Neural progenitor cell (in vitro differentiated cells): Measurements from ENCODE around the gene CNOT4. TPM values are rescaled to one million over a fixed set of nuclear protein-coding genes. Genes with fewer than 3 reads are reported as not detected.

ENCODE experiments used
- DNase-seq: peaks from one replicate; pipeline ENCODE4 v3.0.0-alpha.2; 2016; ENCODE audit warnings: low spot score
- H2AFZ ChIP-seq: fragments of 200-600 bp; sonication (generic); replicated peaks from 2 replicates; pipeline ENCODE4 v1.6.1; 2016; ENCODE audit warnings: antibody characterized with exemption
- H3F3A ChIP-seq: fragments of 200-600 bp; sonication (generic); 2 replicates; pipeline ENCODE4 v1.6.1; 2016; ENCODE audit warnings: antibody characterized with exemption, low read depth
- H3K27ac ChIP-seq: fragments of 200-600 bp; sonication (generic); 2 replicates; pipeline ENCODE4 v1.5.1; 2016; ENCODE audit warnings: mild to moderate bottlenecking
- H3K27me3 ChIP-seq: fragments of 200-600 bp; sonication (generic); 2 replicates; pipeline ENCODE4 v1.6.1; 2016; ENCODE audit warnings: mild to moderate bottlenecking, moderate library complexity
- H3K36me3 ChIP-seq: fragments of 200-600 bp; sonication (generic); 2 replicates; pipeline ENCODE4 v1.5.1; 2016
- H3K4me1 ChIP-seq: fragments of 200-600 bp; sonication (generic); 2 replicates; pipeline ENCODE4 v1.6.1; 2016; ENCODE audit warnings: mixed run types
- H3K4me2 ChIP-seq: fragments of 200-600 bp; sonication (generic); 2 replicates; pipeline ENCODE4 v1.6.1; 2016
- H3K4me3 ChIP-seq: fragments of 200-600 bp; sonication (generic); 2 replicates; pipeline ENCODE4 v1.5.1; 2016
- H3K79me2 ChIP-seq: fragments of 200-600 bp; sonication (generic); 2 replicates; pipeline ENCODE4 v1.6.1; 2016; ENCODE audit warnings: low read depth
- H3K9ac ChIP-seq: fragments of 200-600 bp; sonication (generic); 2 replicates; pipeline ENCODE4 v1.6.1; 2016
- H3K9me3 ChIP-seq: fragments of 200-600 bp; sonication (generic); 2 replicates; pipeline ENCODE4 v1.5.1; 2016; ENCODE audit warnings: low read depth
- H4K20me1 ChIP-seq: fragments of 200-600 bp; sonication (generic); 2 replicates; pipeline ENCODE4 v1.6.1; 2016; ENCODE audit warnings: low read depth
- H3K27ac Mint-ChIP-seq: 3 replicates; pipeline ENCODE4 v1.8.0; 2021; ENCODE audit warnings: mixed read lengths
- H3K27me3 Mint-ChIP-seq: 2 replicates; pipeline ENCODE4 v1.8.0; 2022; ENCODE audit warnings: low read depth, mild to moderate bottlenecking, inconsistent platforms, moderate library complexity, mixed read lengths; ENCODE audit not compliant: insufficient read depth
- H3K36me3 Mint-ChIP-seq: 3 replicates; pipeline ENCODE4 v1.8.0; 2021; ENCODE audit warnings: mixed read lengths
- H3K4me1 Mint-ChIP-seq: 3 replicates; pipeline ENCODE4 v1.8.0; 2021; ENCODE audit warnings: mixed read lengths
- H3K4me3 Mint-ChIP-seq: 3 replicates; pipeline ENCODE4 v1.8.0; 2021; ENCODE audit warnings: mild to moderate bottlenecking, moderate library complexity, mixed read lengths
- H3K9me3 Mint-ChIP-seq: 3 replicates; pipeline ENCODE4 v1.8.0; 2020; ENCODE audit warnings: mixed read lengths
- CTCF ChIP-seq: fragments of 200-600 bp; sonication (generic); IDR thresholded peaks from 2 replicates; pipeline ENCODE4 v1.5.1; 2017; ENCODE audit warnings: antibody characterized with exemption, mild to moderate bottlenecking
- EZH2 ChIP-seq: fragments of 200-600 bp; sonication (generic); IDR thresholded peaks from 2 replicates; pipeline ENCODE4 v1.6.1; 2017; ENCODE audit warnings: antibody characterized with exemption, mild to moderate bottlenecking, moderate library complexity
- EZH2phosphoT487 ChIP-seq: fragments of 200-600 bp; sonication (generic); IDR thresholded peaks from 2 replicates; pipeline ENCODE4 v1.6.1; 2017; ENCODE audit warnings: antibody characterized with exemption
- total RNA-seq: library from RNA; depleted of rRNA; stranded (reverse); fragments of >200 nt; gene quantifications from 2 replicates; pipeline ENCODE4 v1.2.3, GENCODE V29; 2015; ENCODE audit warnings: low replicate concordance

The CNOT4 gene
- total RNA-seq, 1 donor from 2014 or later = 21.4 TPM

GRCh38 chr7:135492151-135492550, 17.8 kb downstream of the CNOT4 start:
- H3K9me3 ChIP-seq = no peaks in the 10 kb centered on the region
- Mint-ChIP-seq H3K27me3 (no peaks in the 10 kb centered on the region), H3K4me3 (no peak overlapping the region), H3K36me3 (peaks cover 6% of the 10 kb centered on the region), H3K4me1 (peaks cover 7% of the 10 kb centered on the region), H3K27ac (no peak overlapping the region), H3K9me3 (peaks cover 1% of the 10 kb centered on the region)
- no peak overlapping the region for H2AFZ ChIP-seq
- H3F3A ChIP-seq = no peaks in the 10 kb centered on the region
- peaks cover 42% of the 10 kb centered on the region for H4K20me1 ChIP-seq
- no peak for DNase-seq
- H3K36me3 ChIP-seq = no peaks in the 10 kb centered on the region
- H3K27me3 ChIP-seq = no peaks in the 10 kb centered on the region
- H3K4me2 ChIP-seq = no peak overlapping the region
- no peaks in the 10 kb centered on the region for H3K4me1 ChIP-seq
- no peak overlapping the region for H3K4me3 ChIP-seq
- H3K9ac ChIP-seq = no peak overlapping the region
- peaks cover 98% of the 10 kb centered on the region for H3K79me2 ChIP-seq
- H3K27ac ChIP-seq = no peak overlapping the region
- TF ChIP-seq CTCF = no peak
- no peak for TF ChIP-seq EZH2
- no peak for TF ChIP-seq EZH2phosphoT487

GRCh38 chr7:135490783-135491182, 19.1 kb downstream of the CNOT4 start:
- peaks cover 28% of the 10 kb centered on the region for H4K20me1 ChIP-seq
- H3K27ac ChIP-seq = no peak overlapping the region
- no peaks in the 10 kb centered on the region for H3K27me3 ChIP-seq
- no peak overlapping the region for H3K4me3 Mint-ChIP-seq
- H3K4me1 ChIP-seq = no peaks in the 10 kb centered on the region
- peaks cover 10% of the 10 kb centered on the region for H3K36me3 Mint-ChIP-seq
- no peak overlapping the region for H2AFZ ChIP-seq
- H3K36me3 ChIP-seq = no peaks in the 10 kb centered on the region
- H3K4me2 ChIP-seq = no peak overlapping the region
- peaks cover 98% of the 10 kb centered on the region for H3K79me2 ChIP-seq
- H3K9me3 ChIP-seq = no peaks in the 10 kb centered on the region
- H3K9me3 Mint-ChIP-seq = peaks cover 7% of the 10 kb centered on the region
- peaks cover 4% of the 10 kb centered on the region for H3K4me1 Mint-ChIP-seq
- no peak overlapping the region for H3K4me3 ChIP-seq
- no peak for TF ChIP-seq EZH2
- no peak for TF ChIP-seq EZH2phosphoT487
- TF ChIP-seq CTCF = no peak
- H3K27me3 Mint-ChIP-seq = no peaks in the 10 kb centered on the region
- no peaks in the 10 kb centered on the region for H3F3A ChIP-seq
- no peak overlapping the region for H3K9ac ChIP-seq
- no peak for DNase-seq
- no peak overlapping the region for H3K27ac Mint-ChIP-seq

GRCh38 chr7:135489791-135490190, 20.1 kb downstream of the CNOT4 start:
- Histone ChIP-seq H2AFZ (no peak overlapping the region), H3K36me3 (no peaks in the 10 kb centered on the region), H3K4me2 (no peak overlapping the region), H4K20me1 (peaks cover 24% of the 10 kb centered on the region), H3K4me3 (no peak overlapping the region), H3F3A (no peaks in the 10 kb centered on the region), H3K9ac (no peak overlapping the region), H3K79me2 (peaks cover 100% of the 10 kb centered on the region), H3K27ac (no peak overlapping the region), H3K27me3 (no peaks in the 10 kb centered on the region), H3K4me1 (no peaks in the 10 kb centered on the region), H3K9me3 (no peaks in the 10 kb centered on the region)
- TF ChIP-seq EZH2phosphoT487 = no peak
- TF ChIP-seq EZH2 = no peak
- TF ChIP-seq CTCF = no peak
- peaks cover 4% of the 10 kb centered on the region for H3K4me1 Mint-ChIP-seq
- no peaks in the 10 kb centered on the region for H3K27me3 Mint-ChIP-seq
- H3K9me3 Mint-ChIP-seq = peaks cover 7% of the 10 kb centered on the region
- no peak overlapping the region for H3K27ac Mint-ChIP-seq
- no peak for DNase-seq
- peaks cover 14% of the 10 kb centered on the region for H3K36me3 Mint-ChIP-seq
- H3K4me3 Mint-ChIP-seq = no peak overlapping the region
